OCI-LY1 (cell line): Measurements from ENCODE around the gene PTGES2.

Source experiments
- CTCF ChIP-seq: fragments of 200-600 bp; sonication (generic), shearing (Covaris generic); IDR thresholded peaks from 2 replicates; pipeline ENCODE4 v1.5.1; 2017; ENCODE audit warnings: mild to moderate bottlenecking, antibody characterized with exemption, low read length, moderate library complexity, mixed read lengths
- EZH2 ChIP-seq: fragments of 200-600 bp; sonication (generic), shearing (Covaris generic); IDR thresholded peaks from 2 replicates; pipeline ENCODE4 v1.8.0; 2017; ENCODE audit warnings: borderline replicate concordance, mixed run types, mild to moderate bottlenecking, antibody characterized with exemption, low read length, moderate library complexity, mixed read lengths

GRCh38 chr9:128148509-128149000, 21.0 kb upstream of the PTGES2 start:
- TF ChIP-seq CTCF: no peak
- TF ChIP-seq EZH2: no peak
